K562 (cell line): ENCODE results near the gene ZNF581. TPM values are rescaled to one million over a fixed set of nuclear protein-coding genes. Genes with fewer than 3 reads are reported as not detected.

Source experiments
- BHLHE40 ChIP-seq: IDR thresholded peaks from 2 replicates; pipeline ENCODE4 v1.6.1; 2011; ENCODE audit warnings: low read length, improper control_type of control experiment
- CREB1 ChIP-seq, 2 experiments: sonication (generic) in 1 of 2; formaldehyde crosslinking in 1 of 2; IDR thresholded peaks; 2 replicates each; pipeline versions ENCODE4 v1.6.1 to v1.8.0; 2012 to 2022; ENCODE audit warnings: inconsistent platforms in 1 of 2, mild to moderate bottlenecking in 1 of 2, missing genetic modification reagents in 1 of 2, moderate library complexity in 1 of 2
- ESRRA ChIP-seq: fragments of 450-650 bp; IDR thresholded peaks from 2 replicates; pipeline ENCODE4 v1.6.1; 2014; ENCODE audit warnings: low read depth, mild to moderate bottlenecking, moderate library complexity, borderline replicate concordance
- ETV5 ChIP-seq: sonication (generic); formaldehyde crosslinking; IDR thresholded peaks from 2 replicates; pipeline ENCODE4 v1.4.0; 2020; ENCODE audit warnings: low read depth, mild to moderate bottlenecking, missing genetic modification reagents
- GTF2E2 ChIP-seq: fragments of 200-800 bp; sonication (Bioruptor generic); IDR thresholded peaks from 2 replicates; pipeline ENCODE4 v1.6.1; 2016; ENCODE audit warnings: missing genetic modification characterization, missing compliant biosample characterization
- ILF3 ChIP-seq: fragments of 450-650 bp; IDR thresholded peaks from 2 replicates; pipeline ENCODE4 v1.6.1; 2018; ENCODE audit warnings: antibody characterized with exemption, mild to moderate bottlenecking, moderate library complexity, borderline replicate concordance
- LEF1 ChIP-seq: fragments of 450-650 bp; IDR thresholded peaks from 2 replicates; pipeline ENCODE4 v1.6.1; 2016; ENCODE audit warnings: mild to moderate bottlenecking
- MCM2 ChIP-seq: fragments of 450-650 bp; IDR thresholded peaks from 2 replicates; pipeline ENCODE4 v1.6.1; 2017; ENCODE audit warnings: low read depth, mild to moderate bottlenecking
- RFX5 ChIP-seq: IDR thresholded peaks from 2 replicates; pipeline ENCODE4 v1.6.1; 2011; ENCODE audit warnings: low read depth, mild to moderate bottlenecking, improper control_type of control experiment, low read length
- RFX7 ChIP-seq: fragments of 250-450 bp; sonication (Bioruptor Pico); IDR thresholded peaks from 2 replicates; pipeline ENCODE4 v1.5.1; 2021; ENCODE audit warnings: mild to moderate bottlenecking
- RNF2 ChIP-seq: sonication (generic); IDR thresholded peaks from 2 replicates; pipeline ENCODE4 v1.6.1; 2016
- SMAD3 ChIP-seq: fragments of 450-650 bp; formaldehyde crosslinking; conservative IDR thresholded peaks from 2 replicates; pipeline ENCODE4 v1.4.0; 2020; ENCODE audit warnings: mild to moderate bottlenecking
- SOX6 ChIP-seq: fragments of 450-650 bp; IDR thresholded peaks from 2 replicates; pipeline ENCODE4 v1.6.1; 2014; ENCODE audit warnings: mild to moderate bottlenecking
- SRSF3 ChIP-seq: fragments of 200-400 bp; formaldehyde crosslinking; IDR thresholded peaks from 2 replicates; pipeline ENCODE4 v1.6.1; 2016; ENCODE audit warnings: mild to moderate bottlenecking, low read length, moderate library complexity; ENCODE audit not compliant: insufficient read depth
- TBP ChIP-seq: optimal IDR thresholded peaks from 2 replicates; pipeline ENCODE3; 2011; ENCODE audit warnings: low read depth, low read length, improper control_type of control experiment
- TGIF2 ChIP-seq: sonication (generic); formaldehyde crosslinking; IDR thresholded peaks from 2 replicates; pipeline ENCODE4 v1.8.1; 2022; ENCODE audit warnings: mild to moderate bottlenecking, missing genetic modification reagents, moderate library complexity
- ZNF212 ChIP-seq: fragments of 450-650 bp; formaldehyde crosslinking; IDR thresholded peaks from 2 replicates; pipeline ENCODE4 v1.4.0; 2020; ENCODE audit warnings: mild to moderate bottlenecking
- ZNF431 ChIP-seq: sonication (generic); formaldehyde crosslinking; IDR thresholded peaks from 2 replicates; pipeline ENCODE4 v1.8.0; 2022; ENCODE audit warnings: mild to moderate bottlenecking, missing genetic modification reagents
- ZNF583 ChIP-seq: fragments of 250-450 bp; sonication (Bioruptor Pico); IDR thresholded peaks from 2 replicates; pipeline ENCODE4 v1.4.0; 2020
- polyA plus RNA-seq, 8 experiments: library from polyadenylated mRNA; depleted of rRNA in 4 of 8; stranded (reverse) in 5 of 8; unstranded in 3 of 8; fragments of >200 nt; fragmentation: Nextera tagmentation in 2 of 8; fragmentation: Illumina TruSeq in 1 of 8; extraction: Ambion mirVana in 2 of 8; extraction: Trizol in 1 of 8; gene quantifications; 2 replicates each; pipeline versions ENCODE4 v1.2.1 to v1.2.3, GENCODE V29; 2011 to 2014; ENCODE audit warnings: inconsistent platforms in 1 of 8, missing spikeins in 1 of 8
- total RNA-seq, 7 experiments: library from RNA; depleted of rRNA in 6 of 7; stranded (reverse); fragments of >200 nt in 6 of 7; fragmentation: Illumina TruSeq in 2 of 7; extraction: Trizol in 2 of 7; gene quantifications; 2 replicates each; pipeline versions ENCODE4 v1.2.1 to v1.2.3, GENCODE V29; 2011 to 2021; ENCODE audit warnings: low replicate concordance in 1 of 7
- TF ChIP-seq, protein P1 (sequence below): sonication (generic); formaldehyde crosslinking; IDR thresholded peaks from 2 replicates; pipeline ENCODE4 v1.8.0; 2022; ENCODE audit warnings: missing genetic modification reagents, mild to moderate bottlenecking, borderline replicate concordance
- TF ChIP-seq, protein P2 (sequence below): sonication (generic); formaldehyde crosslinking; IDR thresholded peaks from 2 replicates; pipeline ENCODE4 v1.8.0; 2022; ENCODE audit warnings: missing genetic modification reagents, mild to moderate bottlenecking, borderline replicate concordance
- TF ChIP-seq, protein P3 (sequence below): fragments of 450-650 bp; IDR thresholded peaks from 2 replicates; pipeline ENCODE4 v1.6.1; 2016
- TF ChIP-seq, protein P4 (sequence below): sonication (generic); formaldehyde crosslinking; IDR thresholded peaks from 2 replicates; pipeline ENCODE4 v1.8.0; 2023; ENCODE audit warnings: mild to moderate bottlenecking, missing genetic modification reagents

The ZNF581 gene
- total and polyA plus RNA-seq, 9 of the 15 experiments (the other 6 are each of a cell fraction or from before 2014, with no cell fraction given) = 2.4 to 39.4 (median 15.4) TPM

DNA sequence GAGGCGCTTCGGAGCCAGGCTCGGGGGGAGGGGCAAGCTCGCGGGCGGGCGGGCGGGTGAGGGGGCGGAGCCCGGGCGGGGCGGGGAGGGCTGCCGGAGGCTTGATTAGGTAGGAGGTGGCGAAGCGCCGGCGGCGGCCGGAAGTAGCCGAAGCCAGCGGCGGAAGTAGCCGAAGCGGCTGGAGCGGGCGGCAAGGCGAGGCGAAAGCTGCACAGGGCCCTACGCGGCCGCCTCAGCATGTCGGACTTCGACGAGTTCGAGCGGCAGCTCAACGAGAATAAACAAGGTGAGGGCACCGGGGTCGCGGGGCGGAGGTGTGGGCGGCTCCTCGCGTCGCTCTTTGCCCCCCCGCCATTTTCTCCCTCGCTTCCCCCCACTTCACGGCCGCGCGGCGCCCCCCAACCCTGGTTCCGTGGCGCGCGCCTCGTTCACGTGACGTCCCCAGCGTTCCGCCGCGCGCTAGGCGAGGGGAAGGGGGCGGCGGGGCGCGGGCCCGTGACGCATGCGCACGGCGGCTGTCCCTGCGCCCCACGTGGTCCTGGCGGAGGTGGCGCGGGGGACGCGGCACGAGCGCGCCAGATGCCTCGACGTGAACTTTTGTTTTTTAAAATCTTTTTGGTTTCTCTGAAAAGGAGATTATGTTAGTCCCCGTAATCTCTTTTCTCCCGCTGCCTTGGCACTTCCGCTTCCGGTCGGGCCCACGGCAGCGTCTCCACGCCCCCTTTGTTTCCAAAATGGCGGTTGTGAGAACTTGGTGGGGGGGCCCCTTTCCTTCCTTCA, 11.6 kb downstream of the ZNF581 start, which contains the start of gene U2AF2 (continued):
- TF ChIP-seq CREB1 (IDR thresholded peaks at IDR 0.05) (peak; percentile 50; the same call in 1 of the 2 replicates), CREB1 (CRISPR knock-in tag; IDR thresholded peaks at IDR 0.05) (peak; percentile 77), ZNF431 (CRISPR knock-in tag) (peak; percentile 59; the same call in 1 of the 2 replicates), TBP (peak; percentile 57), BHLHE40 (peak; percentile 77), ESRRA (no peak), ILF3 (no peak), RFX7 (CRISPR knock-in tag) (no peak), TGIF2 (CRISPR knock-in tag) (no peak; the same call in 1 of the 2 replicates), LEF1 (no peak), SMAD3 (CRISPR knock-in tag) (no peak), ZNF583 (CRISPR knock-in tag) (peak; percentile 65), ZNF212 (no peak), SOX6 (peak; percentile 43; the same call in 1 of the 2 replicates), GTF2E2 (tag) (no peak), RNF2 (no peak), RFX5 (no peak), SRSF3 (no peak), MCM2 (no peak), ETV5 (CRISPR knock-in tag) (peak; percentile 56; the same call in 1 of the 2 replicates)
- TF ChIP-seq, protein P1, sequence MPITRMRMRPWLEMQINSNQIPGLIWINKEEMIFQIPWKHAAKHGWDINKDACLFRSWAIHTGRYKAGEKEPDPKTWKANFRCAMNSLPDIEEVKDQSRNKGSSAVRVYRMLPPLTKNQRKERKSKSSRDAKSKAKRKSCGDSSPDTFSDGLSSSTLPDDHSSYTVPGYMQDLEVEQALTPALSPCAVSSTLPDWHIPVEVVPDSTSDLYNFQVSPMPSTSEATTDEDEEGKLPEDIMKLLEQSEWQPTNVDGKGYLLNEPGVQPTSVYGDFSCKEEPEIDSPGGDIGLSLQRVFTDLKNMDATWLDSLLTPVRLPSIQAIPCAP (CRISPR knock-in tag) = no peak
- TF ChIP-seq, protein P2, sequence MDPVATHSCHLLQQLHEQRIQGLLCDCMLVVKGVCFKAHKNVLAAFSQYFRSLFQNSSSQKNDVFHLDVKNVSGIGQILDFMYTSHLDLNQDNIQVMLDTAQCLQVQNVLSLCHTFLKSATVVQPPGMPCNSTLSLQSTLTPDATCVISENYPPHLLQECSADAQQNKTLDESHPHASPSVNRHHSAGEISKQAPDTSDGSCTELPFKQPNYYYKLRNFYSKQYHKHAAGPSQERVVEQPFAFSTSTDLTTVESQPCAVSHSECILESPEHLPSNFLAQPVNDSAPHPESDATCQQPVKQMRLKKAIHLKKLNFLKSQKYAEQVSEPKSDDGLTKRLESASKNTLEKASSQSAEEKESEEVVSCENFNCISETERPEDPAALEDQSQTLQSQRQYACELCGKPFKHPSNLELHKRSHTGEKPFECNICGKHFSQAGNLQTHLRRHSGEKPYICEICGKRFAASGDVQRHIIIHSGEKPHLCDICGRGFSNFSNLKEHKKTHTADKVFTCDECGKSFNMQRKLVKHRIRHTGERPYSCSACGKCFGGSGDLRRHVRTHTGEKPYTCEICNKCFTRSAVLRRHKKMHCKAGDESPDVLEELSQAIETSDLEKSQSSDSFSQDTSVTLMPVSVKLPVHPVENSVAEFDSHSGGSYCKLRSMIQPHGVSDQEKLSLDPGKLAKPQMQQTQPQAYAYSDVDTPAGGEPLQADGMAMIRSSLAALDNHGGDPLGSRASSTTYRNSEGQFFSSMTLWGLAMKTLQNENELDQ = no peak
- TF ChIP-seq, protein P3, sequence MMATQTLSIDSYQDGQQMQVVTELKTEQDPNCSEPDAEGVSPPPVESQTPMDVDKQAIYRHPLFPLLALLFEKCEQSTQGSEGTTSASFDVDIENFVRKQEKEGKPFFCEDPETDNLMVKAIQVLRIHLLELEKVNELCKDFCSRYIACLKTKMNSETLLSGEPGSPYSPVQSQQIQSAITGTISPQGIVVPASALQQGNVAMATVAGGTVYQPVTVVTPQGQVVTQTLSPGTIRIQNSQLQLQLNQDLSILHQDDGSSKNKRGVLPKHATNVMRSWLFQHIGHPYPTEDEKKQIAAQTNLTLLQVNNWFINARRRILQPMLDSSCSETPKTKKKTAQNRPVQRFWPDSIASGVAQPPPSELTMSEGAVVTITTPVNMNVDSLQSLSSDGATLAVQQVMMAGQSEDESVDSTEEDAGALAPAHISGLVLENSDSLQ = no peak; the same call in 1 of the 2 replicates
- TF ChIP-seq, protein P4, sequence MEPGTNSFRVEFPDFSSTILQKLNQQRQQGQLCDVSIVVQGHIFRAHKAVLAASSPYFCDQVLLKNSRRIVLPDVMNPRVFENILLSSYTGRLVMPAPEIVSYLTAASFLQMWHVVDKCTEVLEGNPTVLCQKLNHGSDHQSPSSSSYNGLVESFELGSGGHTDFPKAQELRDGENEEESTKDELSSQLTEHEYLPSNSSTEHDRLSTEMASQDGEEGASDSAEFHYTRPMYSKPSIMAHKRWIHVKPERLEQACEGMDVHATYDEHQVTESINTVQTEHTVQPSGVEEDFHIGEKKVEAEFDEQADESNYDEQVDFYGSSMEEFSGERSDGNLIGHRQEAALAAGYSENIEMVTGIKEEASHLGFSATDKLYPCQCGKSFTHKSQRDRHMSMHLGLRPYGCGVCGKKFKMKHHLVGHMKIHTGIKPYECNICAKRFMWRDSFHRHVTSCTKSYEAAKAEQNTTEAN (CRISPR knock-in tag) = no peak
